ENCODE data around the gene P3H1. TPM values are rescaled to one million over a fixed set of nuclear protein-coding genes. Genes with fewer than 3 reads are reported as not detected.

The P3H1 gene
- total and polyA plus RNA-seq, 7 donors = 1.8 to 23.3 (median 17.9) TPM

GRCh38 chr1:42774928-42775526, 8.2 kb upstream of the P3H1 start:
- TF ChIP-seq, protein P1, sequence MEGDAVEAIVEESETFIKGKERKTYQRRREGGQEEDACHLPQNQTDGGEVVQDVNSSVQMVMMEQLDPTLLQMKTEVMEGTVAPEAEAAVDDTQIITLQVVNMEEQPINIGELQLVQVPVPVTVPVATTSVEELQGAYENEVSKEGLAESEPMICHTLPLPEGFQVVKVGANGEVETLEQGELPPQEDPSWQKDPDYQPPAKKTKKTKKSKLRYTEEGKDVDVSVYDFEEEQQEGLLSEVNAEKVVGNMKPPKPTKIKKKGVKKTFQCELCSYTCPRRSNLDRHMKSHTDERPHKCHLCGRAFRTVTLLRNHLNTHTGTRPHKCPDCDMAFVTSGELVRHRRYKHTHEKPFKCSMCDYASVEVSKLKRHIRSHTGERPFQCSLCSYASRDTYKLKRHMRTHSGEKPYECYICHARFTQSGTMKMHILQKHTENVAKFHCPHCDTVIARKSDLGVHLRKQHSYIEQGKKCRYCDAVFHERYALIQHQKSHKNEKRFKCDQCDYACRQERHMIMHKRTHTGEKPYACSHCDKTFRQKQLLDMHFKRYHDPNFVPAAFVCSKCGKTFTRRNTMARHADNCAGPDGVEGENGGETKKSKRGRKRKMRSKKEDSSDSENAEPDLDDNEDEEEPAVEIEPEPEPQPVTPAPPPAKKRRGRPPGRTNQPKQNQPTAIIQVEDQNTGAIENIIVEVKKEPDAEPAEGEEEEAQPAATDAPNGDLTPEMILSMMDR (IDR thresholded peaks at IDR 0.05) = no peak
- TF ChIP-seq POLR2AphosphoS5 (IDR thresholded peaks at IDR 0.05) (no peak), POLR2A (IDR thresholded peaks at IDR 0.05) (no peak), EP300 (IDR thresholded peaks at IDR 0.05) (no peak)
- H3K36me3 ChIP-seq = peaks cover 17 to 50% (median 23%) of the 10 kb centered on the region in 4 donors
- no peak overlapping the region for H3K4me3 ChIP-seq
- no peaks in the 10 kb centered on the region for H3K27me3 ChIP-seq
- intact Hi-C loops (cut with DNase I) = no loop called here
- WGBS, 2 donors = 91 to 95% methylated on average over 5 of the region's 5 CpGs
- DNase-seq = no peak
- no peaks in the 10 kb centered on the region for H3K9me3 ChIP-seq
- no peaks in the 10 kb centered on the region for H3K4me1 ChIP-seq
- no peak overlapping the region for H3K27ac ChIP-seq

DNA sequence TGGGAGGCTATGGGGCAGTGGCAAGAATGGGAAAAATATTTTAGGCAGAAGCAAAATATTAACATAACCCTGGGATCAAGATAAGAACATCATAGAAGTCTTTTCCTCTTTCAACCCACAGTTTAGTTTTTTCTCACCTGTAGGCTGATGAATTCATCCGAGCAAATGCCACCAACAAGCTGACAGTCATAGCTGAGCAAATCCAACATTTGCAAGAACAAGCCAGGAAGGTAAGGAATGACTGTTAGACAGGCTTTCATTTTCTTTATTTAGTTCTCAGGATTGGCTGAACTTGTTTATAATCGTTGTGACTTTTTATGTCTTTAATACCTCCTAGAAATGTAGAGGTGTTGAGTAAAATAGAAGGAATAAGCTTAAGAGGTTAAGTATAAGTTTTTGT, 6.6 kb upstream of the P3H1 start:
- Histone ChIP-seq H3K27ac (no peak overlapping the region), H3K27me3 (no peaks in the 10 kb centered on the region), H3K9me3 (no peaks in the 10 kb centered on the region), H3K4me3 (no peak overlapping the region), H3K36me3 (peaks cover 17 to 45% (median 23%) of the 10 kb centered on the region in 4 donors), H3K4me1 (peaks cover 0 to 15% (median 12%) of the 10 kb centered on the region in 4 donors)
- 46 to 72% methylated on average over 2 of the region's 2 CpGs for WGBS, 2 donors
- no peak for DNase-seq
- TF ChIP-seq EP300 (IDR thresholded peaks at IDR 0.05) (no peak), POLR2AphosphoS5 (IDR thresholded peaks at IDR 0.05) (no peak), POLR2A (IDR thresholded peaks at IDR 0.05) (no peak)
- TF ChIP-seq, protein P1 (IDR thresholded peaks at IDR 0.05) = no peak
- intact Hi-C loops (cut with DNase I) = no loop called here

GRCh38 chr1:42769811-42770210, 3.0 kb upstream of the P3H1 start:
- Histone ChIP-seq H3K4me3 (no peak overlapping the region), H3K36me3 (peaks cover under 1 to 15% (median 6%) of the 10 kb centered on the region in 4 donors), H3K27me3 (no peaks in the 10 kb centered on the region), H3K27ac (no peak overlapping the region), H3K9me3 (no peaks in the 10 kb centered on the region), H3K4me1 (peaks cover 0 to 35% (median 31%) of the 10 kb centered on the region in 4 donors)
- intact Hi-C loops (cut with DNase I) = loop anchor here (5.0 to 10.0 kb wide), 4 partner anchors 113 to 435 kb away; partner anchors contain the start of genes FOXJ3 and PPIH
- TF ChIP-seq POLR2AphosphoS5 (IDR thresholded peaks at IDR 0.05) = no peak
- TF ChIP-seq, protein P1 (IDR thresholded peaks at IDR 0.05) = no peak
- TF ChIP-seq POLR2A (IDR thresholded peaks at IDR 0.05) = no peak
- TF ChIP-seq EP300 (IDR thresholded peaks at IDR 0.05) = no peak
- 93 to 95% methylated on average over 3 of the region's 3 CpGs for WGBS, 2 donors
- no peak for DNase-seq

GRCh38 chr1:42768172-42768571, 1.3 kb upstream of the P3H1 start:
- Histone ChIP-seq H3K4me3 (peak overlapping the region; percentile 91 to 98 (median 94)), H3K4me1 (peaks cover 0 to 45% (median 40%) of the 10 kb centered on the region in 4 donors), H3K27ac (peak overlapping the region in 1 of 4 donors; percentile 94), H3K9me3 (no peaks in the 10 kb centered on the region), H3K27me3 (no peaks in the 10 kb centered on the region), H3K36me3 (peaks cover 0 to 3% (median 0%) of the 10 kb centered on the region in 4 donors)
- intact Hi-C loops (cut with DNase I) = loop anchor here (5.0 to 10.0 kb wide), 4 partner anchors 111 to 433 kb away; partner anchors contain the start of genes FOXJ3 and PPIH
- 83 to 91% methylated on average over 2 of the region's 2 CpGs for WGBS, 2 donors
- DNase-seq = no peak
- TF ChIP-seq, protein P1 (IDR thresholded peaks at IDR 0.05) = no peak
- TF ChIP-seq POLR2A (IDR thresholded peaks at IDR 0.05) = no peak
- no peak for TF ChIP-seq EP300 (IDR thresholded peaks at IDR 0.05)
- no peak for TF ChIP-seq POLR2AphosphoS5 (IDR thresholded peaks at IDR 0.05)
